ENCODE data around the gene HSCB. TPM values are rescaled to one million over a fixed set of nuclear protein-coding genes. Genes with fewer than 3 reads are reported as not detected.

The HSCB gene
- total and polyA plus RNA-seq, 9 of the 15 experiments (the other 6 are each of a cell fraction or from before 2014, with no cell fraction given) = 2.6 to 13.1 (median 8.6) TPM

DNA sequence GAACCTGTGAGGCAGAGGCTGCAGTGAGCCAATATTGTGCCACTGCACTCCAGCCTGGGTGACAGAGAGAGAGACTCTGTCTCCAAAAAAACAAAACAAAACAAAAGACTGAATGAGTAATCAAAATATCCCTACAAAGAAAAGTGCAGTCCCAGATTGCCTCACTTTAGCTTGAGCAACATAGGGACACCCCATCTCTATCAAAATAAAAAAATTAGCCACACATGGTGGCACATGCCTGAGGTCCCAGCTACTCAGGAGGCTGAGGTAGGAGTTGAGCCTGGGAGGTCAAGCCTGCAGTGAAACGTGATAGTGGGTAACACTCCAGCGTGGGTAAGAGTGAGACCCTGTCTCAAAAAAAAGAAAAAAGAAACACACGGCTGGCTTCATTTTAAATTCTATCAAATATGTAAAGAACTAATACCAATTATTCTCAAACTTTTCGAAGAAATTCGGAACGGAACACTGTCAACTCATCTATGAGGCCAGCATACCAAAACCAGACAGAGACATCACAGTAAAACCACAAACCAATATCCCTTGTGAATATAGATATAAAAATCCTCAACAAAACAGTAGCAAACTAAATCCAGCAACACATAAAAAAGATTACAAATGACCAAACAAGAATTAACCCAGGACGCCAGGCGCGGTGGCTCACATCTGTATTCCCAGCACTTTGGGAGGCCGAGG lies 13.1 kb upstream of the HSCB start:
- TF ChIP-seq DMBX1 (CRISPR knock-in tag; IDR thresholded peaks at IDR 0.05; ENCODE audit: borderline replicate concordance) = no peak
- TF ChIP-seq SNRNP70 (optimal IDR thresholded peaks at IDR 0.05; ENCODE audit: low read depth, low read length) = no peak
- TF ChIP-seq PYGO2 (tag; IDR thresholded peaks at IDR 0.05) = no peak
- TF ChIP-seq ARID2 (IDR thresholded peaks at IDR 0.05) = no peak
- TF ChIP-seq PPARD (CRISPR knock-in tag; IDR thresholded peaks at IDR 0.05) = no peak
- TF ChIP-seq, protein P1, sequence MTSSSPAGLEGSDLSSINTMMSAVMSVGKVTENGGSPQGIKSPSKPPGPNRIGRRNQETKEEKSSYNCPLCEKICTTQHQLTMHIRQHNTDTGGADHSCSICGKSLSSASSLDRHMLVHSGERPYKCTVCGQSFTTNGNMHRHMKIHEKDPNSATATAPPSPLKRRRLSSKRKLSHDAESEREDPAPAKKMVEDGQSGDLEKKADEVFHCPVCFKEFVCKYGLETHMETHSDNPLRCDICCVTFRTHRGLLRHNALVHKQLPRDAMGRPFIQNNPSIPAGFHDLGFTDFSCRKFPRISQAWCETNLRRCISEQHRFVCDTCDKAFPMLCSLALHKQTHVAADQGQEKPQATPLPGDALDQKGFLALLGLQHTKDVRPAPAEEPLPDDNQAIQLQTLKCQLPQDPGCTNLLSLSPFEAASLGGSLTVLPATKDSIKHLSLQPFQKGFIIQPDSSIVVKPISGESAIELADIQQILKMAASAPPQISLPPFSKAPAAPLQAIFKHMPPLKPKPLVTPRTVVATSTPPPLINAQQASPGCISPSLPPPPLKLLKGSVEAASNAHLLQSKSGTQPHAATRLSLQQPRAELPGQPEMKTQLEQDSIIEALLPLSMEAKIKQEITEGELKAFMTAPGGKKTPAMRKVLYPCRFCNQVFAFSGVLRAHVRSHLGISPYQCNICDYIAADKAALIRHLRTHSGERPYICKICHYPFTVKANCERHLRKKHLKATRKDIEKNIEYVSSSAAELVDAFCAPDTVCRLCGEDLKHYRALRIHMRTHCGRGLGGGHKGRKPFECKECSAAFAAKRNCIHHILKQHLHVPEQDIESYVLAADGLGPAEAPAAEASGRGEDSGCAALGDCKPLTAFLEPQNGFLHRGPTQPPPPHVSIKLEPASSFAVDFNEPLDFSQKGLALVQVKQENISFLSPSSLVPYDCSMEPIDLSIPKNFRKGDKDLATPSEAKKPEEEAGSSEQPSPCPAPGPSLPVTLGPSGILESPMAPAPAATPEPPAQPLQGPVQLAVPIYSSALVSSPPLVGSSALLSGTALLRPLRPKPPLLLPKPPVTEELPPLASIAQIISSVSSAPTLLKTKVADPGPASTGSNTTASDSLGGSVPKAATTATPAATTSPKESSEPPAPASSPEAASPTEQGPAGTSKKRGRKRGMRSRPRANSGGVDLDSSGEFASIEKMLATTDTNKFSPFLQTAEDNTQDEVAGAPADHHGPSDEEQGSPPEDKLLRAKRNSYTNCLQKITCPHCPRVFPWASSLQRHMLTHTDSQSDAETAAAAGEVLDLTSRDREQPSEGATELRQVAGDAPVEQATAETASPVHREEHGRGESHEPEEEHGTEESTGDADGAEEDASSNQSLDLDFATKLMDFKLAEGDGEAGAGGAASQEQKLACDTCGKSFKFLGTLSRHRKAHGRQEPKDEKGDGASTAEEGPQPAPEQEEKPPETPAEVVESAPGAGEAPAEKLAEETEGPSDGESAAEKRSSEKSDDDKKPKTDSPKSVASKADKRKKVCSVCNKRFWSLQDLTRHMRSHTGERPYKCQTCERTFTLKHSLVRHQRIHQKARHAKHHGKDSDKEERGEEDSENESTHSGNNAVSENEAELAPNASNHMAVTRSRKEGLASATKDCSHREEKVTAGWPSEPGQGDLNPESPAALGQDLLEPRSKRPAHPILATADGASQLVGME (CRISPR knock-in tag; IDR thresholded peaks at IDR 0.05) = no peak
- TF ChIP-seq, protein P2, sequence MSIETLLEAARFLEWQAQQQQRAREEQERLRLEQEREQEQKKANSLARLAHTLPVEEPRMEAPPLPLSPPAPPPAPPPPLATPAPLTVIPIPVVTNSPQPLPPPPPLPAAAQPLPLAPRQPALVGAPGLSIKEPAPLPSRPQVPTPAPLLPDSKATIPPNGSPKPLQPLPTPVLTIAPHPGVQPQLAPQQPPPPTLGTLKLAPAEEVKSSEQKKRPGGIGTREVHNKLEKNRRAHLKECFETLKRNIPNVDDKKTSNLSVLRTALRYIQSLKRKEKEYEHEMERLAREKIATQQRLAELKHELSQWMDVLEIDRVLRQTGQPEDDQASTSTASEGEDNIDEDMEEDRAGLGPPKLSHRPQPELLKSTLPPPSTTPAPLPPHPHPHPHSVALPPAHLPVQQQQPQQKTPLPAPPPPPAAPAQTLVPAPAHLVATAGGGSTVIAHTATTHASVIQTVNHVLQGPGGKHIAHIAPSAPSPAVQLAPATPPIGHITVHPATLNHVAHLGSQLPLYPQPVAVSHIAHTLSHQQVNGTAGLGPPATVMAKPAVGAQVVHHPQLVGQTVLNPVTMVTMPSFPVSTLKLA (conservative IDR thresholded peaks at IDR 0.05) = no peak
- H3K4me1 ChIP-seq (replicated peaks in 1 of 2; ENCODE audit: control insufficient read depth in 2 of 2, insufficient read depth in 2 of 2, low read length in 2 of 2) = no peaks in the 10 kb centered on the region
- no peak for ATAC-seq
- intact Hi-C loops (cut with micrococcal nuclease) (no loop called here), in situ Hi-C loops (cut with MboI) (no loop called here)
- no peaks in the 10 kb centered on the region for H3K27me3 ChIP-seq (ENCODE audit: control insufficient read depth in 2 of 2, insufficient read depth in 2 of 2, low read length in 2 of 2)
- no peak overlapping the region for H3K9ac ChIP-seq (ENCODE audit: insufficient read depth in 1 of 2, low read depth in 2 of 2, low read length in 2 of 2)
- peaks cover 62% of the 10 kb centered on the region; the same call in 2 of the 3 replicates for H3K36me3 ChIP-seq (ENCODE audit: control insufficient read depth, insufficient read depth, low read length)
- ChIA-PET POLR2A (no interaction called here), CTCF (ENCODE audit: low intra/inter-chr PET ratio) (no interaction called here)
- no peaks in the 10 kb centered on the region for H4K20me1 ChIP-seq (replicated peaks; ENCODE audit: control insufficient read depth, insufficient read depth, low read length)
- 89% methylated on average over 5 of the region's 10 CpGs for WGBS (ENCODE audit: insufficient coverage, low coverage, missing lambda C conversion rate)
- H3K79me2 ChIP-seq (ENCODE audit: control insufficient read depth, insufficient read depth, low read length) = no peaks in the 10 kb centered on the region; the same call in 2 of the 3 replicates
- no peak overlapping the region for H3K27ac ChIP-seq (ENCODE audit: extremely low read depth, low read depth, low read length)
- H3K4me3 ChIP-seq = no peak overlapping the region
- no peaks in the 10 kb centered on the region for H3K9me3 ChIP-seq (replicated peaks; ENCODE audit: control insufficient read depth, insufficient read depth, low read depth, low read length)
- FAIRE-seq = no peak
- BruUV-seq (replicated peaks) = no TSS peak
- H3K9me1 ChIP-seq (ENCODE audit: control insufficient read depth, insufficient read depth, low read length) = no peaks in the 10 kb centered on the region
- H2AFZ ChIP-seq (ENCODE audit: low read depth, low read length) = no peak overlapping the region
- DNase-seq (ENCODE audit: extremely low read depth in 1 of 4, low spot score in 3 of 4) = no peak
- H3K4me2 ChIP-seq (ENCODE audit: insufficient read depth, low read length) = no peak overlapping the region

Data from K562 (cell line).